HTR-8/SVneo (cell line): ENCODE results near the gene MAP3K15.
"Not testable (repeated sequence)": the region's sequence is repeated elsewhere in the genome, so short reads cannot be mapped to it uniquely, and the experiment has no call there.

Experiments
- DNase-seq: peaks from one replicate; pipeline ENCODE4 v3.0.0; 2011; ENCODE audit warnings: low spot score, mixed read lengths; ENCODE audit not compliant: insufficient read length
- FAIRE-seq: peaks from 2 replicates; lab custom pipeline; 2011; peaks lifted over from hg19 to GRCh38; lab: Jason Lieb, UNC

The MAP3K15 gene

GRCh38 chrX:19541196-19541595 lies 25.9 kb upstream of the MAP3K15 start:
- no peak for DNase-seq
- FAIRE-seq: no peak

DNA sequence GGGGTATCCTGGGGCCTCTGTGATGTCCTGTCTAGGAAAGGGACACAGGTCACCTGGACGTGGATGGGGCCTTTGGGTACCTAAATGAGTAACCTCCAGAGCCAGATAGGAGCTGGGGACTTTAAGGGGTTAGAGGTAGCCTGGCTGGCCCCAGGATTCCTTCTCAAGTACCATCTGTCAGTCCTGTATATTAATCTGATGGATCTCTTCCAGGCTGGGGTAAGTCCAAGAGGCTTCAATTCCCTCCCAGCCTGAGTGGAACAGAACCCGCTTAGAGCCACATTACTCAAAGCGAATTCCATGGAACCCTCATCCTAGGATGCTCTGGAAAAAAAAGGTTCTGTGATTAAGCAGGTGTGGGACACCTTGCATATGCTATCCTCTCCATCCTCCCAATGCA lies 24.8 kb upstream of the MAP3K15 start:
- DNase-seq: no peak
- FAIRE-seq: no peak

DNA sequence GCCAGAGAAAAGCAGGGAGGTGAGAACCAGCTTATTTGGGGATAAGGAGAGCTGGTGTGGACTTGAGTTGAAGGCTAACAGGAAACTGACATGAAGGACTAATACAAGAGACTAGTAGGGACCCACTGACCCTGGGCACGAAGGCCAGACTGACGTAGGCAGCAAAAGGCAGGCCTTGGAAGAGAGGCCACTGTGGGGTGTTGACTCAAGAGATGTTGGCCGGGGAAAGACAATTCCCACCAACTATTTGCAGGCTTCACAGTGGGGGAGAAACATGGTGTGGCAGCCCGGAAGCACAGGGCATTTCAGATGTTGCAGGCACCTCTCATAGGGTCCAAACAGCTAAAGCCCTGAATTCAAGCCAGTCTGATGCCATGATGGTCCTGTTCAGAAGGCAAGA lies 24.4 kb upstream of the MAP3K15 start:
- no peak for FAIRE-seq

GRCh38 chrX:19535476-19535875 lies 20.2 kb upstream of the MAP3K15 start:
- FAIRE-seq (no peak), DNase-seq (no peak)

More for the DNA sequence above, 24.4 kb upstream of the MAP3K15 start:
- no peak for DNase-seq

DNA sequence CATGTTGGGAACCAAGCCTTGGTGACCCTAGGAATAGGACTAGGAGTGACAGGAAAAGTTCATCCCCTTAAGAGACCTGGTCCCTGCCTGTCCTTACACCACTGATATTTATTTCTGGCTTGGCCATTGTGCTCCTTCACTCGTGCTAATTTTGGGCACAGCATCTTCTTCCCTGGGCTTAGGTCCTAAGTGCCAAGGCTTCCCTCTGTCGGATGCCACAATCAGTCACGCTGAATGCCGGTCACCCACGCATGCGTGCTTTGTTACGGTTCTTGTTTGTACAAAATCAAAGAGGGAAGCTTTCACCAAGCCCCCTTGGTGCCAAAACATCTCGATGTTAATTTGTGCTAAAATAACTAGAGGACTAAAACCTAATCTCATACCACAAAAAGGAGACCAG lies 17.4 kb upstream of the MAP3K15 start:
- FAIRE-seq (no peak), DNase-seq (no peak)

GRCh38 chrX:19517965-19518364 lies 2.7 kb upstream of the MAP3K15 start:
- FAIRE-seq (no peak), DNase-seq (no peak)

DNA sequence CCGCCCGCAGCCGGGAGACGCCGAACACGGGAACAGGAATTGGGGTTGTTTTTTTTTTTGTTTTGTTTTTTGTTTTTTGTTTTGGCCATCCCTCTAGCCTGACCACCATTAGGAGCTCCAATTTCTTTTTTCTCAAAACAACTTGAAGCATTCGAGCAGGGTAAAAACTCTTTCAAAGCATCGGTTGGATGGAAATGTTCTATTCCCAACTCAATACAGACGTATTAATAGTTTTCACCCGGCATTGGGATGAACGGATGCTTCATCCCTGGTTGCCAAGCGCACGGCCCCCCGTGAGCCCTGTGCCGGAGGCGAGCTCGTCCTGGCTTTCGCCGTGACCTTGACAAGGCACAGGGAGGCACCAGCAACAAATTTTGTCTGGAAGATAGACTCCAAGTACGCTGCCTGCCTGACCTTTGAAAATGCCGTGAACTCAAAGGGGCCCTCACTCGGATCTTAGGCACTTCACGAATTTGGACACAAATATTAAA lies 352 bp upstream of the MAP3K15 start:
- no peak for FAIRE-seq
- no peak for DNase-seq

- FAIRE-seq: no peak
- DNase-seq: no peak
Measured at GRCh38 chrX:19513383-19513782, 1.9 kb downstream of the MAP3K15 start.

DNA sequence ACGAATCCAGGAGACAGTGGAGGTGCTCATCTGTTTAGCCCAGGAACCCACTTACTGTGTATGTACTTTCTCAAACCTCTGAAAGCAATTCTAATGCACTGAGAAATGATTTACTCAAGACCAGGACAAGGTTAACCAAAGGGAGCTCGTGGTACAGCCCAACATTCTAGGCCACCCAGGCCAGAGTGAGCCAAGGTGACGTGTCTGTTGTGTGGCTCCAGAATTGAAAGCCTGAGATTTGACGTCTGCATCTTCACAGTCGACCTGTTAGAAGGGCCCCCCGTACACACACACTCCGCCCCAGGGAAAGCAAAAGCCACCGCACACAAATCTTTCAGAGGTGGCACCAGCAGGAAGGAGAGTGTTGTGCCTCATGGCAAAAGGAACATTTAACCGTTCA lies 2.3 kb downstream of the MAP3K15 start:
- FAIRE-seq (no peak), DNase-seq (no peak)

GRCh38 chrX:19512359-19512758 lies 2.9 kb downstream of the MAP3K15 start:
- no peak for FAIRE-seq
- no peak for DNase-seq

DNA sequence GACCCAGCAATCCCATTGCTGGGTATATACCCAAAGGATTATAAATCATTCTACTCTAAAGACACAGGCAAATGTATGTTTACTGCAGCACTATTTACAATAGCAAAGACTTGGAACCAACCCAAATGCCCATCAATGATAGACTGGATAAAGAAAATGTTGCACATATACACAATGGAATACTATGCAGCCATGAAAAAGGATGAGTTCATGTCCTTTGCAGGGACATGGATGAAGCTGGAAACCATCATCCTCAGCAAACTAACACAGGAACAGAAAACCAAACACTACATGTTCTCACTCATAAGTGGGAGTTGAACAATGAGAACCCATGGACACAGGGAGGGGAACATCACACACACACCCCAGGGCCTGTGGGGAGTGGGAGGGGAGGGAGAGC lies 3.5 kb downstream of the MAP3K15 start:
- not testable (repeated sequence) for DNase-seq, FAIRE-seq

- DNase-seq: no peak
- no peak for FAIRE-seq
Measured at GRCh38 chrX:19496711-19497110, 18.6 kb downstream of the MAP3K15 start.

DNA sequence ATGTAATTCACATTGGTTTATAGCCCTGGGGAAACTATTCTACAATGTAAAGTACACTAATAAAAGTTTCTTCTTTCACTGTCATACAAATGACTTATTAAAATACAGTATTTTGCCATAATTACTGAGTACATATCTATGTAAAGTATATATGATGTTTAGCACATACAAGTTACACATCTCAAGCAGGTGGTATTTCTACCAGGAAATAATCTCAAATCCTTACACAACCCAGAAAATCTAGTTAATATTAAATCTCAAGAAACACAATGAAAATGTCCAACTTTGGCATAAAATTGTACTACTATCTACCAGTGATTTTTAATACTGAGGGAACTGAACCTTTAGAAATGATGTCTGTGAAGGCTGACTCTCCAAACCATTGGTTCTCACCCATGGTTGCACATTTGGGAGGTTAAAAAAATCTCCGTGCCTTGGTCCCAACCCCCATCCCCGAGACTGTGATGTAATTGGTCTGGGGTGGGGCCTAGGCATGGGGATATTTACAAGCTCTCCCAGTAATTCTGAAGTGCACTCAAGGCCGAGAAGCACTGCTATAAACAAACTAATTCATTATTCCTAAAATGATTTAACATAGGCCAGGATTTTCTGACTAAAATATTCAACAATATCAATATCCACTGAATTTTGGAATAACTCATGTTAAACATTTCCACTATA lies 27.6 kb downstream of the MAP3K15 start:
- DNase-seq (no peak), FAIRE-seq (no peak)

DNA sequence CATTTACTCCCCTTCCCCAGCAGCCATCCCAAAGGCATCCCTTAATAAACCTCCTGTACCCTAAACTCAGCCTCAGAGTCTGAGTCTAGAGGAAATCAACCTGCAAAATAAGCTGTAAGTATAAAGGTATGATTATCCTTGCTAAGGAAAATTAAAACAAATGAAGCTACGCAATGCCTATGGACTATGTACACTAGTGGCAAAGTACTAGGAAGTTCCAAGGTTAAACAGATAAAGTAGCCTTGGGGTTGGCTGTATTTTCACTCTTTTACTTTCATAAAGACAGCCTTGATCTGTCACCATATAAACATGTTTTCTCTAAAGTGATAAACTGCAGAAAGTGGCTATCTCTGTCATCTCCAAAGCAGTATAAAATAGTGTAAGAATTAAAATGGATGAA lies 35.9 kb downstream of the MAP3K15 start:
- FAIRE-seq (no peak), DNase-seq (no peak)

GRCh38 chrX:19468383-19468782 lies 46.9 kb downstream of the MAP3K15 start:
- not testable (repeated sequence) for FAIRE-seq, DNase-seq

GRCh38 chrX:19462879-19463278 lies 52.4 kb downstream of the MAP3K15 start:
- FAIRE-seq (no peak), DNase-seq (no peak)

DNA sequence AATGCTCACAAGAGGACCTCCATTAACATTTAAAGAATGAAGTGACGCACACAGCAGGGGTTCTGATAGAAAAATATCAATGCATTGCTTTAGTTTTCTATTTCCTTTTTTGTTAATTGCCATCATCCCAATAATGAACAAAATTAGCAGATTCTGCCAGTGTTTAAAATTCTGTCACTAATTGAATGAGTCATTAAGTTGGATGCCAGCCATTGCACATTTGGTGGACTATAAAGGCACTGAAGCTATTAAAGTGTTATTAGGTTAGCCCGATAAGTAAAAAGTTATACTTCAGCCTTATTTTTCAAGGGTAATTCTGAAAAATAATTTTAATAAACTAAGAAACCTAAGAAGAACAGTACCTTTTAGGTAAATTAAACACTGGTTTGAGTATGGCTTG lies 53.1 kb downstream of the MAP3K15 start:
- no peak for FAIRE-seq

GRCh38 chrX:19457662-19458061 lies 57.6 kb downstream of the MAP3K15 start:
- DNase-seq (no peak), FAIRE-seq (no peak)

More for the DNA sequence above, 53.1 kb downstream of the MAP3K15 start:
- no peak for DNase-seq

- DNase-seq (no peak), FAIRE-seq (no peak)
Measured at GRCh38 chrX:19448077-19448476, 67.2 kb downstream of the MAP3K15 start.

DNA sequence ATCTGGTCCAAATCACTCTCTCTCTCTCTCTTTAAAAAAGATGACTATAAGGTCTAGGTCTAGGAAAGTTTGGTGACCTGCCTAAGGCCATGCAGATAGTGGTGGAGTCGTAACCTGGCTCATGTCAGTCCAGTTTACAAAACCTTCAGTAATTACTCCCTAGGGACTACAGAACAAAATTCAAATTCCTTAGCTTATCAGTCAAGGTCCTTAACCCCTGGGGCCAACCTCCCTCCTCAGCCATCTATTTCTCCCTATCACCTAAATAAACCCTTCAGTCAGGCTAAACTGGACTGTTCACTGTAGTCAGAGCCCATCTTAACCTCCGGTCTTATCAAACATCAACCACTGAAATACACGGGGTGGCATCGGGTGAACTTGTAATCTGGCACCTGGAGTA lies 68.9 kb downstream of the MAP3K15 start:
- DNase-seq (no peak), FAIRE-seq (no peak)

GRCh38 chrX:19445772-19446171 lies 69.5 kb downstream of the MAP3K15 start:
- FAIRE-seq, DNase-seq: not testable (repeated sequence)

- FAIRE-seq (no peak), DNase-seq (no peak)
Measured at GRCh38 chrX:19443869-19444526, 71.3 kb downstream of the MAP3K15 start.
